Measurements from ENCODE around the gene CDKN2AIPNL.
A peak's percentile ranks its signal among the peaks of the same experiment; 100 is the strongest.

The CDKN2AIPNL gene

DNA sequence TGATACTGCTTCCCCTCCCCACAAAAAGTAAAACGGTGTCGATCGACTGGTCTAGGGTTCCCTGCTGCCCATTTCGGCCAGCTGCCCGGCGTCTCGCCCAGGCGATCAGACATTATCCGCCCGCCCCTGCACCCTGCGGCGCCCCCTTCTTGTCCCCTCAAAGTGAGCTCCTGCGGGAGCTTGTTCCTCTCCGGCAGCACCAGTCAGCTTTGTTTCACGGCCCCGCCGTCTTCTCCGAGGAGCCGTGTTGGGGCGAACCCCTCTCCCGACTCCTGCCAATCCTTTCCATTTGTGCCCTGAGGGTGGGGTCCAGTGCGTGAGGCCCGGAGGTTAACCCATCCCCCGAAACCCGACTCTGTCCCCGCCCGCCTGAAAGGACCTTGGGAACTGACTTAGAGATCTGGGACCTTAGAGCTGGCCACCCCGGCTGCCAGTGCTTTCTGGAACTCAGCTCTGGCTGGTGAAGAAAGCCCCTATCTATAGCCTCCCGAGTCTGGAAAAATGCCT is 39.8 kb downstream of the CDKN2AIPNL start:
- Histone ChIP-seq H3K27ac (ENCODE audit: low read depth, low read length, severe bottlenecking) (peak overlapping the region; percentile 100), H3K4me1 (ENCODE audit: control insufficient read depth, insufficient read depth, low read length, poor library complexity, severe bottlenecking) (no peaks in the 10 kb centered on the region), H3K4me3 (ENCODE audit: extremely low read depth, insufficient read depth, low read length, poor library complexity, severe bottlenecking) (peak overlapping the region; percentile 91), H3K36me3 (ENCODE audit: control insufficient read depth, insufficient read depth, low read length) (peaks cover 33% of the 10 kb centered on the region), H3K9me3 (ENCODE audit: control insufficient read depth, low read length) (peaks cover 5% of the 10 kb centered on the region)
- 0 to 1% methylated on average over 22 to 28 of the region's 29 CpGs for WGBS, 2 experiments (ENCODE audit: insufficient coverage in 2 of 2)

DNA sequence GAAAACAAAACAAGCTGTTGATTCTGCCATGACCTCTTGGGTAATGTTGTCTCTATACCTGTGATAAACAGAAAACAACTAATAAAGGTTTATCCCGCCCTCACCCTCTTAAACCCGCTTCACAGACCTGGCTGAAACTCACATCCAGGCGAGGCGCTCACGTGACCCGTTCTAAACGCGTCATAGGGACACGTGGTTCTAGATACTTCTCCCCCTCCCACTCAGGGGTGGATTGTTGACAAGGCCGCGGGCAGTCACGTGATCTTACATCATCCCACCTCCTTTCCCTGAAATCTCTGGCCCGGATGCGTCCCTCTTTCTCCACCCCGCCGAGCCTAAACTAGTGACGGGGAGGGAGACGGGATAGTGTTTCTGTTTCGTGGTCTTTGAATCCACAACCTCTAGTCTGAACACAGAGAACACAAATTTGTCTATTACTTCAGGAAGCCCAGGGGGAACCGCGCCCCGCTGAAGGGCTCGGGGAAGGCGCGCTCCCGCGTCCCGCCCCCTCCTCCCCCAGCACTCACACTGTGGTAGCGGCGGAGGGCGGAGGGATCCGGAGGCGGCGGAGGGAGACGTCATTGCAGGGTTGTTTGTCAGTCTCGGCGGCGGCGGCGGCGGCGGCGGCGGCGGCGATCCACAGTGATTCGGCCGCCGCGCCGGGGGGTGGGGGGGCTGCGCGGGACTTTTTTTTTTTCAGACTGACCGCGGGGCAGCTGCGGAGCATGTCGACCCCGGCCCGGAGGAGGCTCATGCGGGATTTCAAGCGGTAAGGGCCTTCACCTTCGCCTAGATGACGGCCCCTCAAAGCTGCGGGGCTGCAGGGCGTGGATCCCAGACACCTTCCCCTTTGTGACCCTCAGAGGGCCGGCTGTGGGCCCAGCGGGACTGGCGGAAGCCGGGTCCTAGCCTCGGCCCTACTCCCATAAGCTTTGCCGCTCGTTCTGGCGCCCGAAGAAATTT is 40.5 kb downstream of the CDKN2AIPNL start, which contains the start of gene UBE2B:
UBE2B (plus strand) TSS at position 699 of the 963 bp plus-strand sequence; CDS start at position 726, 27 bp downstream.
- WGBS, 2 experiments (ENCODE audit: insufficient coverage in 2 of 2), result 0% methylated on average over 31 to 57 of the region's 74 CpGs
- Histone ChIP-seq H3K27ac (ENCODE audit: low read depth, low read length, severe bottlenecking) (peak within 1 kb of the TSS; percentile 100), H3K9me3 (ENCODE audit: control insufficient read depth, low read length) (peaks cover 5% of the 10 kb centered on the region), H3K4me1 (ENCODE audit: control insufficient read depth, insufficient read depth, low read length, poor library complexity, severe bottlenecking) (no peaks in the 10 kb centered on the region), H3K4me3 (ENCODE audit: extremely low read depth, insufficient read depth, low read length, poor library complexity, severe bottlenecking) (peak within 1 kb of the TSS; percentile 91), H3K36me3 (ENCODE audit: control insufficient read depth, insufficient read depth, low read length) (peaks cover 29% of the 10 kb centered on the region)

DNA sequence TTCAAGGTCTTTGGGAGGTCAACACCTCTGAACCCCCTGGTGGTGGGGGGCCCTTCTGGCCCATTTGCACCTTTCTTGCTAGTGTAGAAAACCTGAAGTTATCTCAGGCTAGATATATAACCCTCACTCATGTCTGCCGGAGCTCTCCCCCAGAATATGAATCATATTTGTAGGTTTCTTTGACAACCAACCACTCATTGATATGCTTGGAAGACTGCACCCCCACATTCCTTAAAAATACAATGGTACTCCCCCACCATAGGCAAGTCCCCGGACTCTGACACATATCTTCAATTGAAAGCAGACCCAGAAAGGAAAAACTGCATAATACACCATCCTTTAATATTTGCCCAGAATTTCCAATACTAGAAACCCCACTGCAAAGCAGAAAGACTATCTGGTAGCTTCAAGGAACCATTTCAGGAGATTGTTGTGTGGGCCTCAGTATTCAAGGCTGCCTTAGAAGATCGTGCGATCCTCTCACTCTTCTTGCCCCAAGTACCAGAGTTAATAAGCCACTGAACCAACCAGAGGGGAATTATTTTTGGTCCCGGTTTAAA is 41.3 kb downstream of the CDKN2AIPNL start:
- 62 to 71% methylated on average over 3 to 4 of the region's 5 CpGs for WGBS, 2 experiments (ENCODE audit: insufficient coverage in 2 of 2)
- Histone ChIP-seq H3K27ac (ENCODE audit: low read depth, low read length, severe bottlenecking) (peak overlapping the region; percentile 100), H3K36me3 (ENCODE audit: control insufficient read depth, insufficient read depth, low read length) (peaks cover 22% of the 10 kb centered on the region), H3K4me3 (ENCODE audit: extremely low read depth, insufficient read depth, low read length, poor library complexity, severe bottlenecking) (peak overlapping the region; percentile 91), H3K9me3 (ENCODE audit: control insufficient read depth, low read length) (peaks cover 5% of the 10 kb centered on the region), H3K4me1 (ENCODE audit: control insufficient read depth, insufficient read depth, low read length, poor library complexity, severe bottlenecking) (no peaks in the 10 kb centered on the region)

DNA sequence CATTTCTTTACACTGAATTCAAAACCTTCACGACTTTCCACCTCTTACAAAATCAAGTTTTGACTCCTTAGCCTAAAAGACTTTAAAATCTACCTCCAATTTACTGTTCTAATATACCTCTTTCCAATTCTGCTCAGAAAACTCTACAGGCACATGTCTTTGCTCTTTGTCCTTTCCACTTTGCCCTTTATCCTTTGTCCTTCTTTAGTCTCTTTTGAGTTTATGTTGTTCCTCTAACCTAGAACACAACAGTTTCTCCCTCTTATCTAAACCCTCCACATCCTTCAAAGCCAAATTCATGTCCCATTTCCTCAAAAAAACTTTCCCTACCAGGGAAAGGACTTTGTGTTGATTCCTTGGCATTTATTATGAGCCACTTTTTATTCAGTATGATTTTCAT is 46.1 kb downstream of the CDKN2AIPNL start:
- no peaks in the 10 kb centered on the region for H3K4me1 ChIP-seq (ENCODE audit: control insufficient read depth, insufficient read depth, low read length, poor library complexity, severe bottlenecking)
- H3K9me3 ChIP-seq (ENCODE audit: control insufficient read depth, low read length), result peaks cover 5% of the 10 kb centered on the region
- 85 to 93% methylated on average over 1 of the region's 1 CpG for WGBS, 2 experiments (ENCODE audit: insufficient coverage in 2 of 2)
- no peak overlapping the region for H3K27ac ChIP-seq (ENCODE audit: low read depth, low read length, severe bottlenecking)
- peaks cover 10% of the 10 kb centered on the region for H3K36me3 ChIP-seq (ENCODE audit: control insufficient read depth, insufficient read depth, low read length)
- H3K4me3 ChIP-seq (ENCODE audit: extremely low read depth, insufficient read depth, low read length, poor library complexity, severe bottlenecking), result no peak overlapping the region

DNA sequence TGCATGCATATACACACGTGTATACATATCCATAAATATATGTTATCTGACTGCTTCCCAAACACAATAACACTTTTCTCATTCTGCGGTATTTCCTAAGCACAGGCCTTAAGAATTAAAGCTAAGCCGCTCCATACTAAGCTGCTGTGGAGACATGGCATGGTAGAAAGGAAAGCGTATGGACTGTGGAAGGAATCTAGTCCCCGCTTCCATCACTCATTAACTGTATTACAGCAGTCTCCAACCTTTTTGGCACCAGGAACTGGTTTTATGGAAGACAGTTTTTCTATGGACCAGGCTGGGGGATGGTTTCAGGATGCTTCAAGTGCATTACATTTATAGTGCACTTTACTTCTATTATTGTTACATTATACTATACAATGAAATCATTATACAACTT is 56.0 kb downstream of the CDKN2AIPNL start:
- Histone ChIP-seq H3K9me3 (ENCODE audit: control insufficient read depth, low read length) (no peaks in the 10 kb centered on the region), H3K36me3 (ENCODE audit: control insufficient read depth, insufficient read depth, low read length) (no peaks in the 10 kb centered on the region), H3K27ac (ENCODE audit: low read depth, low read length, severe bottlenecking) (no peak overlapping the region), H3K4me3 (ENCODE audit: extremely low read depth, insufficient read depth, low read length, poor library complexity, severe bottlenecking) (no peak overlapping the region), H3K4me1 (ENCODE audit: control insufficient read depth, insufficient read depth, low read length, poor library complexity, severe bottlenecking) (no peaks in the 10 kb centered on the region)
- 83 to 86% methylated on average over 1 of the region's 5 CpGs for WGBS, 2 experiments (ENCODE audit: insufficient coverage in 2 of 2)
